Measurements from ENCODE around the gene SAE1. TPM values are rescaled to one million over a fixed set of nuclear protein-coding genes. Genes with fewer than 3 reads are reported as not detected.
A peak's percentile ranks its signal among the peaks of the same experiment; 100 is the strongest.

The SAE1 gene
- total and polyA plus RNA-seq, 2 of the 4 experiments (the other 2 are of a cell fraction), result 165 to 184 TPM

- Histone ChIP-seq H3K79me1 (ENCODE audit: low read depth in 1 of 2, low read length in 2 of 2) (peaks cover 29 to 43% of the 10 kb centered on the region in 2 experiments), H3K14ac (replicated peaks; ENCODE audit: low read depth, low read length) (no peak overlapping the region), H2BK15ac (ENCODE audit: low read depth, low read length) (no peak overlapping the region), H2AK5ac (ENCODE audit: low read depth, low read length) (no peak overlapping the region), H3K27ac (ENCODE audit: insufficient read depth, low read length) (no peak overlapping the region), H3K4me3 (ENCODE audit: insufficient read depth, low read depth, low read length) (no peak overlapping the region), H2AFZ (replicated peaks; ENCODE audit: low read length, poor library complexity) (peak overlapping the region; percentile 58), H4K5ac (ENCODE audit: low read depth, low read length) (no peak overlapping the region), H3K9ac (ENCODE audit: low read depth, low read length) (no peak overlapping the region), H3K4ac (ENCODE audit: low read depth, low read length) (no peak overlapping the region), H3K18ac (ENCODE audit: low read depth, low read length) (no peak overlapping the region), H3K4me1 (ENCODE audit: control insufficient read depth, insufficient read depth, low read length) (no peaks in the 10 kb centered on the region), H3K23ac (ENCODE audit: low read depth, low read length) (no peak overlapping the region), H3K36me3 (ENCODE audit: control insufficient read depth, insufficient read depth, low read length) (peaks cover 47% of the 10 kb centered on the region), H2BK120ac (ENCODE audit: low read depth, low read length) (no peak overlapping the region), H2BK5ac (ENCODE audit: low read depth, low read length, poor library complexity, severe bottlenecking) (no peak overlapping the region), H2BK20ac (ENCODE audit: low read depth, low read length) (no peak overlapping the region), H3K27me3 (ENCODE audit: control insufficient read depth, insufficient read depth, low read length) (no peaks in the 10 kb centered on the region), H3K9me1 (ENCODE audit: insufficient read depth, low read length) (peaks cover 7% of the 10 kb centered on the region; the same call in 1 of the 2 replicates), H4K20me1 (ENCODE audit: insufficient read depth, low read length) (peaks cover 12% of the 10 kb centered on the region), H2AK9ac (replicated peaks; ENCODE audit: low read depth, low read length, poor library complexity) (no peak overlapping the region), H3K56ac (ENCODE audit: extremely low read depth, insufficient read depth, low read length) (no peak overlapping the region), H4K8ac (ENCODE audit: low read depth in 2 of 2, low read length in 2 of 2) (no peak overlapping the region), H3K9me3 (ENCODE audit: control insufficient read depth, insufficient read depth, low read length) (no peaks in the 10 kb centered on the region), H4K91ac (ENCODE audit: insufficient read depth, low read depth, low read length) (no peak overlapping the region), H3K4me2 (ENCODE audit: low read depth, low read length) (no peak overlapping the region)
- ATAC-seq (ENCODE audit: low read depth) (no peak), DNase-seq (no peak)
- BruUV-seq (replicated peaks), result no TSS peak
- intact Hi-C loops (cut with micrococcal nuclease), result no loop called here
- POLR2A ChIA-PET (ENCODE audit: unreplicated experiment), result no interaction called here
- CTCF ChIA-PET, result no interaction called here
- 100% methylated on average over 2 of the region's 21 CpGs; no CpG with 5 or more reads in 1 of the 2 experiments for WGBS, 2 experiments (ENCODE audit: extremely low coverage in 2 of 2, insufficient read length in 1 of 2)
- dilution Hi-C loops (cut with HindIII; ENCODE audit: low sequenced_read_pairs, unreplicated experiment), result no loop called here
- in situ Hi-C loops (cut with MboI; ENCODE audit: low sequenced_read_pairs), result no loop called here
- TF ChIP-seq, protein P1, sequence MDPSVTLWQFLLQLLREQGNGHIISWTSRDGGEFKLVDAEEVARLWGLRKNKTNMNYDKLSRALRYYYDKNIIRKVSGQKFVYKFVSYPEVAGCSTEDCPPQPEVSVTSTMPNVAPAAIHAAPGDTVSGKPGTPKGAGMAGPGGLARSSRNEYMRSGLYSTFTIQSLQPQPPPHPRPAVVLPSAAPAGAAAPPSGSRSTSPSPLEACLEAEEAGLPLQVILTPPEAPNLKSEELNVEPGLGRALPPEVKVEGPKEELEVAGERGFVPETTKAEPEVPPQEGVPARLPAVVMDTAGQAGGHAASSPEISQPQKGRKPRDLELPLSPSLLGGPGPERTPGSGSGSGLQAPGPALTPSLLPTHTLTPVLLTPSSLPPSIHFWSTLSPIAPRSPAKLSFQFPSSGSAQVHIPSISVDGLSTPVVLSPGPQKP (IDR thresholded peaks at IDR 0.05; ENCODE audit: borderline replicate concordance, low read depth, low read length), result no peak
- TF ChIP-seq MAZ (IDR thresholded peaks at IDR 0.05; ENCODE audit: borderline replicate concordance, low read depth, low read length), result no peak
- TF ChIP-seq FOS (IDR thresholded peaks at IDR 0.05; ENCODE audit: low read depth, low read length), result no peak
- TF ChIP-seq POLR2A (IDR thresholded peaks at IDR 0.05; ENCODE audit: low read depth, low read length), result no peak
- TF ChIP-seq SMC3 (IDR thresholded peaks at IDR 0.05; ENCODE audit: low read depth, low read length), result no peak
- no peak for TF ChIP-seq RFX5 (IDR thresholded peaks at IDR 0.05; ENCODE audit: low read depth, low read length)
- TF ChIP-seq RAD21 (IDR thresholded peaks at IDR 0.05; ENCODE audit: low read length), result no peak
- no peak for TF ChIP-seq BHLHE40 (IDR thresholded peaks at IDR 0.05; ENCODE audit: low read depth, low read length)
- no peak for TF ChIP-seq NFE2L2 (IDR thresholded peaks at IDR 0.05; ENCODE audit: low read depth, low read length)
- no peak for TF ChIP-seq MXI1 (IDR thresholded peaks at IDR 0.05; ENCODE audit: borderline replicate concordance, low read depth, low read length)
- TF ChIP-seq MAFK (IDR thresholded peaks at IDR 0.05; ENCODE audit: low read depth, low read length), result no peak
- no peak for TF ChIP-seq CTCF (conservative IDR thresholded peaks at IDR 0.05; ENCODE audit: low read depth, low read length)
- TF ChIP-seq, protein P2, sequence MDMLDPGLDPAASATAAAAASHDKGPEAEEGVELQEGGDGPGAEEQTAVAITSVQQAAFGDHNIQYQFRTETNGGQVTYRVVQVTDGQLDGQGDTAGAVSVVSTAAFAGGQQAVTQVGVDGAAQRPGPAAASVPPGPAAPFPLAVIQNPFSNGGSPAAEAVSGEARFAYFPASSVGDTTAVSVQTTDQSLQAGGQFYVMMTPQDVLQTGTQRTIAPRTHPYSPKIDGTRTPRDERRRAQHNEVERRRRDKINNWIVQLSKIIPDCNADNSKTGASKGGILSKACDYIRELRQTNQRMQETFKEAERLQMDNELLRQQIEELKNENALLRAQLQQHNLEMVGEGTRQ (IDR thresholded peaks at IDR 0.05; ENCODE audit: low read depth, low read length), result no peak
- TF ChIP-seq CEBPB (IDR thresholded peaks at IDR 0.05; ENCODE audit: low read depth, low read length), result no peak
Observed at GRCh38 chr19:47089767-47090350, 40.8 kb upstream of the SAE1 start.

Data from IMR-90 (cell line).